ENCODE results near the gene SYNM.
"Not testable (repeated sequence)": the region's sequence is repeated elsewhere in the genome, so short reads cannot be mapped to it uniquely, and the experiment has no call there.

SYNM gene

GRCh38 chr15:99106417-99107220 is 1.7 kb downstream of the SYNM start:
- peak; percentile 5 for DNase-seq

GRCh38 chr15:99108993-99109392 is 4.1 kb downstream of the SYNM start:
- DNase-seq = no peak

GRCh38 chr15:99109555-99110021 is 4.7 kb downstream of the SYNM start:
- DNase-seq = no peak

- DNase-seq = no peak
Measured at GRCh38 chr15:99110093-99110492, 5.2 kb downstream of the SYNM start.

- DNase-seq = no peak
Measured at GRCh38 chr15:99110581-99111320, 5.9 kb downstream of the SYNM start.

- DNase-seq = not testable (repeated sequence)
Measured at GRCh38 chr15:99111641-99112040, 6.8 kb downstream of the SYNM start.

- DNase-seq = no peak
Measured at GRCh38 chr15:99113547-99114271, 8.8 kb downstream of the SYNM start.

GRCh38 chr15:99114511-99115299 is 9.8 kb downstream of the SYNM start:
- no peak for DNase-seq

GRCh38 chr15:99115300-99116215 is 10.7 kb downstream of the SYNM start:
- DNase-seq = no peak

GRCh38 chr15:99117111-99117510 is 12.2 kb downstream of the SYNM start:
- DNase-seq = no peak

GRCh38 chr15:99117563-99118257 is 12.8 kb downstream of the SYNM start:
- DNase-seq = no peak

GRCh38 chr15:99118258-99118632 is 13.4 kb downstream of the SYNM start:
- DNase-seq = no peak

GRCh38 chr15:99118801-99119546 is 14.1 kb downstream of the SYNM start:
- DNase-seq = no peak

- no peak for DNase-seq
Measured at GRCh38 chr15:99120050-99120777, 15.3 kb downstream of the SYNM start.

GRCh38 chr15:99121207-99121606 is 16.3 kb downstream of the SYNM start:
- DNase-seq = no peak

- DNase-seq = no peak
Measured at GRCh38 chr15:99121691-99122410, 17.0 kb downstream of the SYNM start.

- DNase-seq = no peak
Measured at GRCh38 chr15:99122831-99123712, 18.2 kb downstream of the SYNM start.
